IMR-90 (cell line): ENCODE data around the gene ACADM. TPM values are rescaled to one million over a fixed set of nuclear protein-coding genes. Genes with fewer than 3 reads are reported as not detected.
A peak's percentile ranks its signal among the peaks of the same experiment; 100 is the strongest.

Experiments
- ATAC-seq: fragments of 200-7000 bp; cut with Tn5 transposase; 2 replicates; pipeline ENCODE4 v1.9.1; 2020; ENCODE audit warnings: low read depth, mild to moderate bottlenecking, moderate library complexity
- BruUV-seq: library from RNA; stranded (reverse); fragments of 400-500 nt; replicated peaks from 2 replicates; lab custom pipeline; 2021; lab: Mats Ljungman, UMichigan
- CTCF ChIA-PET: fragments of 300-600 bp; formaldehyde crosslinking; extraction: SDS; loops from one replicate; lab custom pipeline; 2021; ENCODE audit warnings: antibody characterized with exemption; lab: Yijun Ruan, JAX
- POLR2A ChIA-PET: fragments of 300-600 bp; sonication (Branson Sonifier 250); formaldehyde crosslinking; loops from one replicate; lab custom pipeline; 2022; ENCODE audit warnings: antibody characterized with exemption; ENCODE audit not compliant: unreplicated experiment; lab: Charles Lee
- DNase-seq: peaks from one replicate; pipeline ENCODE4 v3.0.0; 2013
- H2AFZ ChIP-seq: replicated peaks from 2 replicates; pipeline ENCODE3; 2013; ENCODE audit warnings: low read length, mild to moderate bottlenecking; ENCODE audit not compliant: poor library complexity
- H2AK5ac ChIP-seq: 2 replicates; pipeline ENCODE4 v1.6.1; 2013; ENCODE audit warnings: low read depth, low read length, inconsistent platforms
- H2AK9ac ChIP-seq: replicated peaks from 2 replicates; pipeline ENCODE3; 2013; ENCODE audit warnings: mild to moderate bottlenecking, low read depth, low read length, moderate library complexity; ENCODE audit not compliant: poor library complexity
- H2BK120ac ChIP-seq: 2 replicates; pipeline ENCODE4 v1.6.1; 2013; ENCODE audit warnings: low read depth, low read length, inconsistent platforms
- H2BK15ac ChIP-seq: 3 replicates; pipeline ENCODE4 v1.6.1; 2013; ENCODE audit warnings: low read depth, low read length, inconsistent platforms
- H2BK20ac ChIP-seq: 2 replicates; pipeline ENCODE4 v1.6.1; 2013; ENCODE audit warnings: low read depth, mild to moderate bottlenecking, inconsistent platforms, low read length, moderate library complexity
- H2BK5ac ChIP-seq: 2 replicates; pipeline ENCODE4 v1.6.1; 2013; ENCODE audit warnings: mild to moderate bottlenecking, low read depth, low read length, inconsistent platforms; ENCODE audit not compliant: poor library complexity, severe bottlenecking
- H3K14ac ChIP-seq: replicated peaks from 2 replicates; pipeline ENCODE4 v1.6.1; 2013; ENCODE audit warnings: low read depth, low read length, inconsistent platforms
- H3K18ac ChIP-seq: 2 replicates; pipeline ENCODE4 v1.6.1; 2013; ENCODE audit warnings: low read depth, low read length, control low read depth
- H3K23ac ChIP-seq: 2 replicates; pipeline ENCODE4 v1.6.1; 2013; ENCODE audit warnings: low read depth, low read length, inconsistent platforms
- H3K27ac ChIP-seq: 2 replicates; pipeline ENCODE4 v1.5.1; 2013; ENCODE audit warnings: mild to moderate bottlenecking, control low read depth, low read length; ENCODE audit not compliant: insufficient read depth
- H3K27me3 ChIP-seq: 2 replicates; pipeline ENCODE4 v1.6.1; 2013; ENCODE audit warnings: low read length; ENCODE audit not compliant: control insufficient read depth, insufficient read depth
- H3K36me3 ChIP-seq: 2 replicates; pipeline ENCODE4 v1.6.1; 2013; ENCODE audit warnings: low read length, mixed read lengths; ENCODE audit not compliant: control insufficient read depth, insufficient read depth
- H3K4ac ChIP-seq: 2 replicates; pipeline ENCODE4 v1.6.1; 2013; ENCODE audit warnings: low read depth, low read length, inconsistent platforms
- H3K4me1 ChIP-seq: 2 replicates; pipeline ENCODE4 v1.6.1; 2013; ENCODE audit warnings: low read length, mixed read lengths; ENCODE audit not compliant: control insufficient read depth, insufficient read depth
- H3K4me2 ChIP-seq: 2 replicates; pipeline ENCODE4 v1.6.1; 2013; ENCODE audit warnings: low read depth, mild to moderate bottlenecking, control low read depth, low read length, moderate library complexity
- H3K4me3 ChIP-seq: 2 replicates; pipeline ENCODE4 v1.5.1; 2013; ENCODE audit warnings: low read depth, mild to moderate bottlenecking, control low read depth, low read length, moderate library complexity; ENCODE audit not compliant: insufficient read depth
- H3K56ac ChIP-seq: 2 replicates; pipeline ENCODE4 v1.6.1; 2013; ENCODE audit warnings: low read length, inconsistent platforms; ENCODE audit not compliant: insufficient read depth; ENCODE audit errors: extremely low read depth
- H3K79me1 ChIP-seq, 2 experiments: 2 replicates each; pipeline ENCODE4 v1.6.1; 2013; ENCODE audit warnings: low read length in 2 of 2, inconsistent platforms in 1 of 2, low read depth in 1 of 2
- H3K9ac ChIP-seq: 2 replicates; pipeline ENCODE4 v1.6.1; 2013; ENCODE audit warnings: low read depth, low read length, control low read depth
- H3K9me1 ChIP-seq: 2 replicates; pipeline ENCODE4 v1.6.1; 2013; ENCODE audit warnings: low read length, inconsistent platforms; ENCODE audit not compliant: insufficient read depth
- H3K9me3 ChIP-seq: 2 replicates; pipeline ENCODE4 v1.6.1; 2013; ENCODE audit warnings: low read length; ENCODE audit not compliant: control insufficient read depth, insufficient read depth
- H4K20me1 ChIP-seq: 2 replicates; pipeline ENCODE4 v1.6.1; 2013; ENCODE audit warnings: low read length, inconsistent platforms; ENCODE audit not compliant: insufficient read depth
- H4K5ac ChIP-seq: 2 replicates; pipeline ENCODE4 v1.6.1; 2013; ENCODE audit warnings: mild to moderate bottlenecking, low read depth, low read length, control low read depth
- H4K8ac ChIP-seq, 2 experiments: 2 replicates each; pipeline ENCODE4 v1.6.1; 2013; ENCODE audit warnings: low read depth in 2 of 2, low read length in 2 of 2, control low read depth in 1 of 2, inconsistent platforms in 1 of 2
- H4K91ac ChIP-seq: 2 replicates; pipeline ENCODE4 v1.6.1; 2013; ENCODE audit warnings: low read depth, low read length, inconsistent platforms; ENCODE audit not compliant: insufficient read depth
- BHLHE40 ChIP-seq: fragments of 150-350 bp; IDR thresholded peaks from 2 replicates; pipeline ENCODE4 v1.6.1; 2016; ENCODE audit warnings: mild to moderate bottlenecking, low read depth, low read length
- CEBPB ChIP-seq: IDR thresholded peaks from 2 replicates; pipeline ENCODE4 v1.6.1; 2012; ENCODE audit warnings: low read depth, low read length, improper control_type of control experiment
- CHD1 ChIP-seq: IDR thresholded peaks from 2 replicates; pipeline ENCODE4 v1.6.1; 2012; ENCODE audit warnings: low read depth, low read length, improper control_type of control experiment
- FOS ChIP-seq: fragments of 150-350 bp; IDR thresholded peaks from 2 replicates; pipeline ENCODE4 v1.6.1; 2016; ENCODE audit warnings: low read depth, low read length
- MAFK ChIP-seq: IDR thresholded peaks from 2 replicates; pipeline ENCODE4 v1.6.1; 2012; ENCODE audit warnings: low read depth, low read length, improper control_type of control experiment
- MAZ ChIP-seq: IDR thresholded peaks from 2 replicates; pipeline ENCODE4 v1.6.1; 2012; ENCODE audit warnings: low read depth, mild to moderate bottlenecking, low read length, improper control_type of control experiment, moderate library complexity, borderline replicate concordance
- MXI1 ChIP-seq: IDR thresholded peaks from 2 replicates; pipeline ENCODE4 v1.6.1; 2012; ENCODE audit warnings: low read depth, mild to moderate bottlenecking, low read length, moderate library complexity, borderline replicate concordance
- RAD21 ChIP-seq: IDR thresholded peaks from 2 replicates; pipeline ENCODE4 v1.6.1; 2012; ENCODE audit warnings: low read length, improper control_type of control experiment
- RCOR1 ChIP-seq: IDR thresholded peaks from 2 replicates; pipeline ENCODE4 v1.6.1; 2012; ENCODE audit warnings: mild to moderate bottlenecking, low read length, improper control_type of control experiment; ENCODE audit not compliant: insufficient replicate concordance
- RFX5 ChIP-seq: IDR thresholded peaks from 2 replicates; pipeline ENCODE4 v1.8.0; 2012; ENCODE audit warnings: low read depth, mild to moderate bottlenecking, low read length, moderate library complexity
- SMC3 ChIP-seq: fragments of 150-350 bp; IDR thresholded peaks from 2 replicates; pipeline ENCODE4 v1.6.1; 2016; ENCODE audit warnings: low read depth, mild to moderate bottlenecking, antibody characterized with exemption, low read length, moderate library complexity
- USF2 ChIP-seq: fragments of 150-350 bp; IDR thresholded peaks from 2 replicates; pipeline ENCODE4 v1.6.1; 2017; ENCODE audit warnings: mild to moderate bottlenecking, antibody characterized with exemption, low read length, low read depth
- WGBS, 2 experiments: methylation state at CpG; one replicate each; pipeline versions ENCODE4 v1.1.5 to v1.1.7; 2013; ENCODE audit warnings: missing lambda C conversion rate in 2 of 2; ENCODE audit not compliant: insufficient read length in 1 of 2; ENCODE audit errors: extremely low coverage in 2 of 2; 5-methylcytosine and 5-hydroxymethylcytosine counted together
- dilution Hi-C: fragments of 300-500 bp; cut with HindIII; formaldehyde crosslinking; loops from one replicate; pipeline ENCODE4 v1.14.3; 2018; ENCODE audit warnings: low sequenced_read_pairs; ENCODE audit not compliant: unreplicated experiment
- in situ Hi-C: fragments of 300-500 bp; cut with MboI; formaldehyde crosslinking; loops from 3 replicates; pipeline ENCODE4 v1.14.3; 2019; ENCODE audit warnings: low sequenced_read_pairs, inconsistent platforms, mixed read lengths
- intact Hi-C: fragments of 100-400 bp; cut with micrococcal nuclease; formaldehyde crosslinking; loops from 2 replicates; pipeline ENCODE4 v1.10.0; 2022
- polyA plus RNA-seq, 3 experiments: library from polyadenylated mRNA; depleted of rRNA; stranded (reverse); fragments of >200 nt; gene quantifications; 2 replicates each; pipeline ENCODE4 v1.2.3, GENCODE V29; 2012; ENCODE audit warnings: low replicate concordance in 1 of 3
- total RNA-seq: library from RNA; depleted of rRNA; stranded (reverse); fragments of >200 nt; gene quantifications from 2 replicates; pipeline ENCODE4 v1.2.3, GENCODE V29; 2012
- TF ChIP-seq, protein P1 (sequence below): fragments of 150-350 bp; IDR thresholded peaks from 2 replicates; pipeline ENCODE4 v1.6.1; 2016; ENCODE audit warnings: low read depth, mild to moderate bottlenecking, low read length, moderate library complexity, borderline replicate concordance
- TF ChIP-seq, protein P2 (sequence below): conservative IDR thresholded peaks from 2 replicates; pipeline ENCODE4 v1.5.1; 2012; ENCODE audit warnings: mild to moderate bottlenecking, low read depth, low read length, improper control_type of control experiment

The ACADM gene
- total and polyA plus RNA-seq, 2 of the 4 experiments (the other 2 are of a cell fraction): 8.6 to 18.5 TPM

DNA sequence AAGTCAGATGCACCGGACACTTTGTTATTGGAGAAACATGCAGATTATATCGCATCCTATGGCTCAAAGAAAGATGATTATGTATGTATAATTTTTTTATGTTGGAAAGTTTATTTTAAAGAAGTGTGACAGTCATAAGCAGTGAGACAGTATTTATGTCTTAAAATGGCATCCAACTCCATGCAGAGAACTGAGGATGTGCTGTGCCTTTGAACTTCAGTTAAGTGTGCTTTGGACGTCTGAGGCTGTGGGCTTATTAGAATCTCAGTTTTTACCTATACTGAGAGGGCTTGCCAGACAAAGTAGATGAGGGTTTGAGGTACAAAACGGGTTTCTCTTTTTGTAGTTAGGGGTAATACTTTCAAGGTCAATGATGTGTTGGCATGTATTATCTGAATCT lies 63.0 kb downstream of the ACADM start:
- intact Hi-C loops: loop anchor here (2.0 kb wide), 1 partner anchor 23 kb away; no protein-coding TSS in a partner anchor
- Histone ChIP-seq H3K79me1 (peaks cover 5 to 20% of the 10 kb centered on the region in 2 experiments; a peak in 2 of 4 replicates), H4K20me1 (peaks cover 49% of the 10 kb centered on the region), H4K5ac (no peak overlapping the region), H3K23ac (peak overlapping the region; percentile 90), H3K9me1 (0 out of 2 replicates have a peak, but pooled peaks cover 2% of the 10 kb centered on the region), H3K56ac (peak overlapping the region; percentile 37), H4K8ac (no peak overlapping the region), H3K27me3 (no peaks in the 10 kb centered on the region), H3K4ac (peak overlapping the region; percentile 59; the same call in 1 of the 2 replicates), H2BK120ac (no peak overlapping the region), H4K91ac (no peak overlapping the region), H3K9ac (peak overlapping the region; percentile 96), H3K27ac (peak overlapping the region; percentile 39; the same call in 1 of the 2 replicates), H3K4me3 (peak overlapping the region; percentile 57), H3K9me3 (no peaks in the 10 kb centered on the region), H2BK5ac (peak overlapping the region; percentile 42), H2BK20ac (no peak overlapping the region), H2BK15ac (no peak overlapping the region), H2AK9ac (no peak overlapping the region), H3K4me2 (peak overlapping the region; percentile 47), H2AK5ac (0 out of 2 replicates have a peak overlapping the region, but pooled peaks have one; percentile 35), H3K36me3 (peaks cover 14% of the 10 kb centered on the region), H3K4me1 (peaks cover 2% of the 10 kb centered on the region; the same call in 1 of the 2 replicates), H2AFZ (no peak overlapping the region), H3K18ac (no peak overlapping the region), H3K14ac (peak overlapping the region; percentile 84)
- ChIA-PET CTCF (no interaction called here), POLR2A (interaction anchor here (1.1 kb wide), 1 partner anchor 17 kb away, joined by 3 read pairs; no protein-coding TSS in a partner anchor)
- WGBS, 2 experiments: 10% methylated on average over 2 of the region's 4 CpGs; no CpG with 5 or more reads in 1 of the 2 experiments
- dilution Hi-C loops: no loop called here
- BruUV-seq: no TSS peak
- DNase-seq (no peak), ATAC-seq (no peak)
- no peak for TF ChIP-seq RCOR1
- TF ChIP-seq MXI1: no peak
- TF ChIP-seq CEBPB: no peak
- no peak for TF ChIP-seq USF2
- no peak for TF ChIP-seq RAD21
- TF ChIP-seq, protein P1, sequence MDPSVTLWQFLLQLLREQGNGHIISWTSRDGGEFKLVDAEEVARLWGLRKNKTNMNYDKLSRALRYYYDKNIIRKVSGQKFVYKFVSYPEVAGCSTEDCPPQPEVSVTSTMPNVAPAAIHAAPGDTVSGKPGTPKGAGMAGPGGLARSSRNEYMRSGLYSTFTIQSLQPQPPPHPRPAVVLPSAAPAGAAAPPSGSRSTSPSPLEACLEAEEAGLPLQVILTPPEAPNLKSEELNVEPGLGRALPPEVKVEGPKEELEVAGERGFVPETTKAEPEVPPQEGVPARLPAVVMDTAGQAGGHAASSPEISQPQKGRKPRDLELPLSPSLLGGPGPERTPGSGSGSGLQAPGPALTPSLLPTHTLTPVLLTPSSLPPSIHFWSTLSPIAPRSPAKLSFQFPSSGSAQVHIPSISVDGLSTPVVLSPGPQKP: no peak
- TF ChIP-seq RFX5: no peak
- TF ChIP-seq BHLHE40: no peak
- no peak for TF ChIP-seq MAFK
- TF ChIP-seq, protein P2, sequence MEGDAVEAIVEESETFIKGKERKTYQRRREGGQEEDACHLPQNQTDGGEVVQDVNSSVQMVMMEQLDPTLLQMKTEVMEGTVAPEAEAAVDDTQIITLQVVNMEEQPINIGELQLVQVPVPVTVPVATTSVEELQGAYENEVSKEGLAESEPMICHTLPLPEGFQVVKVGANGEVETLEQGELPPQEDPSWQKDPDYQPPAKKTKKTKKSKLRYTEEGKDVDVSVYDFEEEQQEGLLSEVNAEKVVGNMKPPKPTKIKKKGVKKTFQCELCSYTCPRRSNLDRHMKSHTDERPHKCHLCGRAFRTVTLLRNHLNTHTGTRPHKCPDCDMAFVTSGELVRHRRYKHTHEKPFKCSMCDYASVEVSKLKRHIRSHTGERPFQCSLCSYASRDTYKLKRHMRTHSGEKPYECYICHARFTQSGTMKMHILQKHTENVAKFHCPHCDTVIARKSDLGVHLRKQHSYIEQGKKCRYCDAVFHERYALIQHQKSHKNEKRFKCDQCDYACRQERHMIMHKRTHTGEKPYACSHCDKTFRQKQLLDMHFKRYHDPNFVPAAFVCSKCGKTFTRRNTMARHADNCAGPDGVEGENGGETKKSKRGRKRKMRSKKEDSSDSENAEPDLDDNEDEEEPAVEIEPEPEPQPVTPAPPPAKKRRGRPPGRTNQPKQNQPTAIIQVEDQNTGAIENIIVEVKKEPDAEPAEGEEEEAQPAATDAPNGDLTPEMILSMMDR: no peak
- TF ChIP-seq MAZ: no peak
- TF ChIP-seq SMC3: no peak
- TF ChIP-seq CHD1: no peak
- no peak for TF ChIP-seq FOS
- in situ Hi-C loops: loop anchor here (10.0 kb wide), 1 partner anchor 63 kb away; the partner anchor contains the start of gene ACADM
